ENCODE data around the gene PES1.
"Not testable (repeated sequence)": the region's sequence is repeated elsewhere in the genome, so short reads cannot be mapped to it uniquely, and the experiment has no call there.

Gene PES1

GRCh38 chr22:30574997-30575671, 16.6 kb downstream of the PES1 start:
- no peak for TF ChIP-seq POLR2A (IDR thresholded peaks at IDR 0.05; ENCODE audit: low read depth, low read length)
- DNase-seq (ENCODE audit: insufficient read length, low spot score): no peak
- no peak for FAIRE-seq

GRCh38 chr22:30574095-30574981, 17.4 kb downstream of the PES1 start, which contains the start of gene GAL3ST1:
TSS of gene GAL3ST1 (minus strand) at chr22:30574665. CDS start at chr22:30557392, 17,273 bp downstream.
- no peak for FAIRE-seq
- TF ChIP-seq POLR2A (IDR thresholded peaks at IDR 0.05; ENCODE audit: low read depth, low read length): no peak
- DNase-seq (ENCODE audit: insufficient read length, low spot score): no peak

GRCh38 chr22:30573594-30574094, 18.1 kb downstream of the PES1 start:
- FAIRE-seq (no peak), DNase-seq (ENCODE audit: insufficient read length, low spot score) (no peak)
- TF ChIP-seq POLR2A (IDR thresholded peaks at IDR 0.05; ENCODE audit: low read depth, low read length): no peak

GRCh38 chr22:30572840-30573593, 18.7 kb downstream of the PES1 start:
- TF ChIP-seq POLR2A (IDR thresholded peaks at IDR 0.05; ENCODE audit: low read depth, low read length): no peak

GRCh38 chr22:30572210-30572609, 19.5 kb downstream of the PES1 start:
- FAIRE-seq (no peak), DNase-seq (ENCODE audit: insufficient read length, low spot score) (no peak)
- no peak for TF ChIP-seq POLR2A (IDR thresholded peaks at IDR 0.05; ENCODE audit: low read depth, low read length)

More at GRCh38 chr22:30572840-30573593, 18.7 kb downstream of the PES1 start:
- DNase-seq (ENCODE audit: insufficient read length, low spot score) (no peak), FAIRE-seq (no peak)

- FAIRE-seq: no peak
- no peak for TF ChIP-seq POLR2A (IDR thresholded peaks at IDR 0.05; ENCODE audit: low read depth, low read length)
- no peak for DNase-seq (ENCODE audit: insufficient read length, low spot score)
Observed at GRCh38 chr22:30569674-30570202, 22.0 kb downstream of the PES1 start.

GRCh38 chr22:30568137-30568805, 23.4 kb downstream of the PES1 start:
- TF ChIP-seq POLR2A (IDR thresholded peaks at IDR 0.05; ENCODE audit: low read depth, low read length): no peak
- FAIRE-seq (no peak), DNase-seq (ENCODE audit: insufficient read length, low spot score) (no peak)

GRCh38 chr22:30567277-30567676, 24.4 kb downstream of the PES1 start:
- not testable (repeated sequence) for FAIRE-seq; DNase-seq (ENCODE audit: insufficient read length, low spot score)

- DNase-seq (ENCODE audit: insufficient read length, low spot score) (no peak), FAIRE-seq (no peak)
- TF ChIP-seq POLR2A (IDR thresholded peaks at IDR 0.05; ENCODE audit: low read depth, low read length): no peak
Observed at GRCh38 chr22:30566125-30566524, 25.6 kb downstream of the PES1 start.

GRCh38 chr22:30565341-30565740, 26.4 kb downstream of the PES1 start:
- no peak for TF ChIP-seq POLR2A (IDR thresholded peaks at IDR 0.05; ENCODE audit: low read depth, low read length)

GRCh38 chr22:30564761-30565119, 27.0 kb downstream of the PES1 start:
- no peak for TF ChIP-seq POLR2A (IDR thresholded peaks at IDR 0.05; ENCODE audit: low read depth, low read length)
- DNase-seq (ENCODE audit: insufficient read length, low spot score): no peak

More at GRCh38 chr22:30565341-30565740, 26.4 kb downstream of the PES1 start:
- no peak for FAIRE-seq
- no peak for DNase-seq (ENCODE audit: insufficient read length, low spot score)

GRCh38 chr22:30564045-30564760, 27.5 kb downstream of the PES1 start:
- no peak for TF ChIP-seq POLR2A (IDR thresholded peaks at IDR 0.05; ENCODE audit: low read depth, low read length)
- no peak for DNase-seq (ENCODE audit: insufficient read length, low spot score)
- FAIRE-seq: no peak

More at GRCh38 chr22:30564761-30565119, 27.0 kb downstream of the PES1 start:
- no peak for FAIRE-seq
